GM23248 (cell line): ENCODE data around the gene TOLLIP. TPM values are rescaled to one million over a fixed set of nuclear protein-coding genes. Genes with fewer than 3 reads are reported as not detected.
A peak's percentile ranks its signal among the peaks of the same experiment; 100 is the strongest.

Experiments used
- DNase-seq: peaks from one replicate; pipeline ENCODE4 v3.0.0-alpha.2; 2015
- H2AFZ ChIP-seq: fragments of 200-600 bp; sonication (generic); 2 replicates; pipeline ENCODE4 v1.6.1; 2016; ENCODE audit warnings: antibody characterized with exemption
- H3F3A ChIP-seq: fragments of 200-600 bp; sonication (generic); 2 replicates; pipeline ENCODE4 v1.6.1; 2016; ENCODE audit warnings: mild to moderate bottlenecking, antibody characterized with exemption, mixed run types; ENCODE audit not compliant: insufficient read depth
- H3K27ac ChIP-seq: fragments of 200-600 bp; sonication (generic); 2 replicates; pipeline ENCODE4 v1.5.1; 2016; ENCODE audit warnings: mild to moderate bottlenecking
- H3K27me3 ChIP-seq: fragments of 200-600 bp; sonication (generic); replicated peaks from 2 replicates; pipeline ENCODE4 v1.6.1; 2016; ENCODE audit warnings: mild to moderate bottlenecking; ENCODE audit not compliant: insufficient read depth
- H3K36me3 ChIP-seq: fragments of 200-600 bp; sonication (generic); 2 replicates; pipeline ENCODE4 v1.6.1; 2016; ENCODE audit warnings: low read depth, mild to moderate bottlenecking
- H3K4me1 ChIP-seq: fragments of 200-600 bp; sonication (generic); 2 replicates; pipeline ENCODE4 v1.6.1; 2016; ENCODE audit warnings: mild to moderate bottlenecking; ENCODE audit not compliant: insufficient read depth
- H3K4me2 ChIP-seq: fragments of 200-600 bp; sonication (generic); one replicate; pipeline ENCODE4 v1.6.1; 2016; ENCODE audit warnings: mild to moderate bottlenecking; ENCODE audit not compliant: unreplicated experiment
- H3K4me3 ChIP-seq: fragments of 200-600 bp; sonication (generic); 2 replicates; pipeline ENCODE4 v1.5.1; 2016; ENCODE audit warnings: mild to moderate bottlenecking
- H3K79me2 ChIP-seq: fragments of 200-600 bp; sonication (generic); 2 replicates; pipeline ENCODE4 v1.6.1; 2016; ENCODE audit warnings: mild to moderate bottlenecking; ENCODE audit not compliant: insufficient read depth
- H3K9ac ChIP-seq: fragments of 200-600 bp; sonication (generic); 2 replicates; pipeline ENCODE4 v1.6.1; 2016; ENCODE audit warnings: mild to moderate bottlenecking
- H3K9me2 ChIP-seq: fragments of 200-600 bp; sonication (generic); 2 replicates; pipeline ENCODE4 v1.6.1; 2016; ENCODE audit warnings: mixed run types, mild to moderate bottlenecking, moderate library complexity; ENCODE audit not compliant: insufficient read depth
- H3K9me3 ChIP-seq: fragments of 200-600 bp; sonication (generic); one replicate; pipeline ENCODE4 v1.6.1; 2017; ENCODE audit warnings: low read depth
- H4K20me1 ChIP-seq: fragments of 200-600 bp; sonication (generic); 2 replicates; pipeline ENCODE4 v1.6.0; 2016; ENCODE audit not compliant: insufficient read depth
- EZH2 ChIP-seq: fragments of 200-600 bp; sonication (generic); IDR thresholded peaks from 2 replicates; pipeline ENCODE4 v1.6.1; 2018; ENCODE audit warnings: antibody characterized with exemption, mild to moderate bottlenecking; ENCODE audit not compliant: insufficient read depth, poor library complexity, severe bottlenecking
- EZH2phosphoT487 ChIP-seq: fragments of 200-600 bp; sonication (generic); IDR thresholded peaks from 2 replicates; pipeline ENCODE4 v1.6.1; 2018; ENCODE audit warnings: antibody characterized with exemption, moderate library complexity, mild to moderate bottlenecking, low read depth; ENCODE audit not compliant: insufficient read depth
- WGBS, 2 experiments: methylation state at CpG; one replicate each; pipeline ENCODE4 v1.1.6; 2015 to 2017; ENCODE audit warnings: low lambda C conversion rate in 2 of 2, low coverage in 1 of 2; ENCODE audit errors: missing lambda C conversion rate in 2 of 2; 5-methylcytosine and 5-hydroxymethylcytosine counted together
- in situ Hi-C: fragments of 300-500 bp; cut with MboI; formaldehyde crosslinking; loops from 2 replicates; pipeline ENCODE4 v1.15.0; 2020
- polyA plus RNA-seq: library from polyadenylated mRNA; unstranded; fragments of >200 nt; fragmentation: Nextera tagmentation; extraction: Ambion mirVana; gene quantifications from 2 replicates; pipeline ENCODE4 v1.2.1, GENCODE V29; 2016
- total RNA-seq: library from RNA; depleted of rRNA; stranded (reverse); fragments of >200 nt; shearing (Covaris generic); gene quantifications from 2 replicates; pipeline ENCODE4 v1.2.3, GENCODE V29; 2014

Gene TOLLIP
- total and polyA plus RNA-seq, 2 experiments from 2014 or later = 27.3 to 57.7 TPM

DNA sequence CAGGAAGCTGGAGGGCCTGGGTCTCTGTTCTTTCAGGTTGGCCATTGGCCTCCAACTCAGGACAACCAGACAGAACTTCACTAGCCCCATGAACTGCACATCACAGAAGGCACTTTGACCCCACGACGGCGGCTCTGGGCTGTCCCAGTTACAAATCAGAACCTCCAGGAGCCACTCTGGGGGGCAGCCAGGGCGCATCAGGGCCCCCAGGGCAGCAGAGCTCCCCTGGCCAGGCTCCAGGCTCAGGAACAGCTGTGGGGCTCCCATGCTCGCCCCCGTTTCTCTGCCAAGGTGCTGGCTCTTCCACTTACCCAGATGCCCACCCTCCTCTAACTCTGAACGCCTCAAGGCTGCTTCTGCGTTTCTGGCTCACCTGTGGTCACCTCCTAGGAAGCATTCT, 25.5 kb downstream of the TOLLIP start:
- H3K4me3 ChIP-seq = no peak overlapping the region
- no peak for DNase-seq
- H4K20me1 ChIP-seq = no peaks in the 10 kb centered on the region
- H3K27ac ChIP-seq = no peak overlapping the region
- no peaks in the 10 kb centered on the region for H3K27me3 ChIP-seq
- no peak overlapping the region for H3K4me2 ChIP-seq
- H3K79me2 ChIP-seq = no peaks in the 10 kb centered on the region
- WGBS, 2 experiments = 84 to 90% methylated on average over 8 of the region's 8 CpGs
- in situ Hi-C loops = no loop called here
- no peak overlapping the region for H3K9ac ChIP-seq
- 0 out of 2 replicates have a peak, but pooled peaks cover 6% of the 10 kb centered on the region for H3K4me1 ChIP-seq
- no peak overlapping the region for H2AFZ ChIP-seq
- TF ChIP-seq EZH2 = no peak
- TF ChIP-seq EZH2phosphoT487 = no peak
- H3K36me3 ChIP-seq = no peaks in the 10 kb centered on the region
- no peaks in the 10 kb centered on the region for H3F3A ChIP-seq
- H3K9me2 ChIP-seq = no peaks in the 10 kb centered on the region
- H3K9me3 ChIP-seq = no peaks in the 10 kb centered on the region

DNA sequence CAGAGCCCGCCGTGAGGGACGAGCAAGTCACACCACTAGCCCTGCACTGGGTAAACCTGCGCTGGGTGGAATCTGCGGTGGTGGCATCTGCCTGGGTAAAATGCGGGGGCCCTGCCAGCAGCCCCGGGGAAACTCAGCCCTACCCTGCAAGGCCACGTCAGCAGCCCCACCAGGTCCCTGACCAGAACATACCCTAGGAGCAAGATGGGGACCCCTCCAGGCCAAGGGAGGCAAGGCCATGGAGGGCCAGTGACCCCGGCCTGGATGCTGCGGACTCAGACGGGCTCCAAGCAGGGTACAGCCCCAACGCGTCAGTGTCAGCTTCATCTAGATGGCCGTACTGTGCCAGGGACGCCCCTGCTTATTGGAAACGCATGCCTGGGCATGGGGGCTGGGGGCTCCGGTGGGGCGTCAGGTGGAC, 26.3 kb downstream of the TOLLIP start:
- no peak overlapping the region for H3K9ac ChIP-seq
- H3K79me2 ChIP-seq = no peaks in the 10 kb centered on the region
- H3K36me3 ChIP-seq = no peaks in the 10 kb centered on the region
- no peak overlapping the region for H3K27ac ChIP-seq
- no peak for DNase-seq
- no peaks in the 10 kb centered on the region for H3K9me3 ChIP-seq
- no peaks in the 10 kb centered on the region for H3K9me2 ChIP-seq
- no peak overlapping the region for H3K4me2 ChIP-seq
- H3F3A ChIP-seq = no peaks in the 10 kb centered on the region
- H3K4me1 ChIP-seq = 0 out of 2 replicates have a peak, but pooled peaks cover 6% of the 10 kb centered on the region
- no peaks in the 10 kb centered on the region for H4K20me1 ChIP-seq
- no peak overlapping the region for H2AFZ ChIP-seq
- TF ChIP-seq EZH2 (no peak), EZH2phosphoT487 (no peak)
- no peaks in the 10 kb centered on the region for H3K27me3 ChIP-seq
- H3K4me3 ChIP-seq = no peak overlapping the region
- in situ Hi-C loops = no loop called here
- 97 to 98% methylated on average over 17 to 18 of the region's 18 CpGs for WGBS, 2 experiments

DNA sequence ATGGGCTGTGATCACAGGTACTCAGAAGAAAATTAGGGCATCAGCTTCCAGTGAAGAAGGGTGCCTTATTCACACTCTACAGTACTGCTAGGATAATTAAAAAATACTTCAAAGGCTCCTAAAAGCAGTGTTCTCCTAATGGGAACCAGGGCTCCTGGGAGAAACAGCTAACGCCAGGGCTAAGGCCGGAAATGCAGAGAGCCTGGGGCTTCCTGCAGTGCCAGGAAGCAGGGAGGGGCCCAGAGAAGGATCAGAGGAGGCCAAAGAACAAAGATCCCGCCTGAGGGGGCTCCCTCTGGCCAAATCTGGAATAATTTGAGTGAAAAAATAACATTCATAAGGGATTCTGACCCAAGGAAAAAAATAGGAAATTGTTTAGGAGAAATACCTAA, 27.5 kb downstream of the TOLLIP start:
- in situ Hi-C loops = no loop called here
- TF ChIP-seq EZH2 = no peak
- TF ChIP-seq EZH2phosphoT487 = no peak
- H3K27me3 ChIP-seq = no peaks in the 10 kb centered on the region
- H4K20me1 ChIP-seq = no peaks in the 10 kb centered on the region
- H3K9me3 ChIP-seq = no peaks in the 10 kb centered on the region
- no peaks in the 10 kb centered on the region for H3K9me2 ChIP-seq
- no peak overlapping the region for H3K4me3 ChIP-seq
- DNase-seq = peak; percentile 47
- no peaks in the 10 kb centered on the region for H3F3A ChIP-seq
- H2AFZ ChIP-seq = 0 out of 2 replicates have a peak overlapping the region, but pooled peaks have one; percentile 22
- H3K4me2 ChIP-seq = no peak overlapping the region
- H3K9ac ChIP-seq = no peak overlapping the region; the same call in 1 of the 2 replicates
- H3K36me3 ChIP-seq = no peaks in the 10 kb centered on the region
- 16 to 18% methylated on average over 3 of the region's 3 CpGs for WGBS, 2 experiments
- no peaks in the 10 kb centered on the region for H3K79me2 ChIP-seq
- peak overlapping the region; percentile 57 for H3K27ac ChIP-seq
- 0 out of 2 replicates have a peak, but pooled peaks cover 6% of the 10 kb centered on the region for H3K4me1 ChIP-seq

DNA sequence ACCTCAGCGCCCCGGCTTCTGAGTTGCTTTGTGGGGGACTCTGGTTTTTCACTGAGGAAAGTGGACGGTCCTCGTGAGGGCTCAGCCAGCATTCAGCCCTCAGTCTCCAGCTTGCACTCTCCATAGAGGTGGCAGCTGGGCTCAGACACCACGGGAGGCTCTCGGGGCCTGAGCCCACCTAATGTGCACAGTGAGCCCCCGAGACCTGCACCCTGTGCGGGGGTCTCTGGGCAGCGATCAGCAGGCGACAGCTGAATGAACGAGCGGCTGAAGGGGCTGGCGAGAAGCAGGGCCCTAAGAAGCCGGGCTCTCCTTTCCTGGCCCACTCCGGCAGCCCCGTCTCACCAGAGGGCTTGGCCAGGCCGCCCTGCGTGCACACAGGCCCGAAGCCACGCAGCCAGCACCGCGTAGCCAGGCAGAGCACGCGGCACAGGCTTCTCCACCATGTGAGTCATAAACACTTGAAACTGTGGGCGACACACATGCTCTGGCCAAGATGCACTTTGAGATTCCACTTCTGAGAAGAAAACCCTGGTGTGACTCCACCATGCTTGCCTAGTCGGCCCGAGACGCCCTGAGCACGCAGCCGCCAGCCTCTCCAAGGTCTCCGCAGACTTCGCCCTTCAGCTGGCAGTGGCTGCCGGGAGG, 28.0 kb downstream of the TOLLIP start:
- Histone ChIP-seq H2AFZ (0 out of 2 replicates have a peak overlapping the region, but pooled peaks have one; percentile 22), H3K27me3 (no peaks in the 10 kb centered on the region), H3K4me3 (no peak overlapping the region), H3K36me3 (no peaks in the 10 kb centered on the region), H4K20me1 (no peaks in the 10 kb centered on the region), H3K9ac (no peak overlapping the region; the same call in 1 of the 2 replicates), H3K9me3 (no peaks in the 10 kb centered on the region), H3K9me2 (no peaks in the 10 kb centered on the region), H3K79me2 (no peaks in the 10 kb centered on the region), H3K27ac (peak overlapping the region; percentile 57), H3F3A (no peaks in the 10 kb centered on the region), H3K4me1 (0 out of 2 replicates have a peak, but pooled peaks cover 6% of the 10 kb centered on the region), H3K4me2 (no peak overlapping the region)
- TF ChIP-seq EZH2phosphoT487 (no peak), EZH2 (no peak)
- 54 to 62% methylated on average over 33 of the region's 33 CpGs for WGBS, 2 experiments
- in situ Hi-C loops = no loop called here
- peak; percentile 77 for DNase-seq
